HepG2 (cell line): Measurements from ENCODE around the gene JMJD6. TPM values are rescaled to one million over a fixed set of nuclear protein-coding genes. Genes with fewer than 3 reads are reported as not detected.

Experiments
- AKAP8 ChIP-seq: sonication (generic); formaldehyde crosslinking; IDR thresholded peaks from 2 replicates; pipeline ENCODE4 v1.5.1; 2020; ENCODE audit warnings: mild to moderate bottlenecking, missing genetic modification reagents
- GATAD1 ChIP-seq: IDR thresholded peaks from 2 replicates; pipeline ENCODE4 v1.6.1; 2016; ENCODE audit warnings: missing genetic modification reagents, missing compliant biosample characterization
- HES4 ChIP-seq: sonication (generic); formaldehyde crosslinking; IDR thresholded peaks from 2 replicates; pipeline ENCODE4 v1.9.0; 2021; ENCODE audit warnings: mild to moderate bottlenecking, missing genetic modification reagents, borderline replicate concordance
- HOXA5 ChIP-seq: sonication (generic); formaldehyde crosslinking; IDR thresholded peaks from 2 replicates; pipeline ENCODE4 v1.4.0; 2020; ENCODE audit warnings: missing genetic modification reagents
- PRMT3 ChIP-seq: sonication (generic); formaldehyde crosslinking; IDR thresholded peaks from 2 replicates; pipeline ENCODE4 v1.8.1; 2022; ENCODE audit warnings: low read depth, mild to moderate bottlenecking, moderate library complexity, missing genetic modification reagents, borderline replicate concordance
- RFX1 ChIP-seq: fragments of 450-650 bp; IDR thresholded peaks from 2 replicates; pipeline ENCODE4 v1.6.1; 2017
- SNAI1 ChIP-seq: sonication (generic); formaldehyde crosslinking; IDR thresholded peaks from 2 replicates; pipeline ENCODE4 v1.5.0; 2020; ENCODE audit warnings: mild to moderate bottlenecking, missing genetic modification reagents, borderline replicate concordance
- SYNCRIP ChIP-seq: fragments of 200-400 bp; formaldehyde crosslinking; IDR thresholded peaks from 2 replicates; pipeline ENCODE4 v1.6.1; 2018; ENCODE audit warnings: mild to moderate bottlenecking, low read depth, low read length; ENCODE audit not compliant: insufficient read depth
- TBL1XR1 ChIP-seq: fragments of 150-350 bp; IDR thresholded peaks from 2 replicates; pipeline ENCODE4 v1.6.1; 2014; ENCODE audit warnings: borderline replicate concordance, low read length; ENCODE audit not compliant: partially characterized antibody
- TGIF2 ChIP-seq: IDR thresholded peaks from 2 replicates; pipeline ENCODE4 v1.6.1; 2016; ENCODE audit warnings: control low read depth, missing compliant biosample characterization
- ZBTB20 ChIP-seq: sonication (generic); formaldehyde crosslinking; IDR thresholded peaks from 2 replicates; pipeline ENCODE4 v1.8.1; 2023; ENCODE audit warnings: missing genetic modification reagents, low read depth, mild to moderate bottlenecking, borderline replicate concordance
- ZBTB7A ChIP-seq: sonication (generic); formaldehyde crosslinking; IDR thresholded peaks from 2 replicates; pipeline ENCODE4 v1.8.0; 2022; ENCODE audit warnings: mild to moderate bottlenecking, missing genetic modification reagents
- ZNF510 ChIP-seq: sonication (generic); formaldehyde crosslinking; IDR thresholded peaks from 2 replicates; pipeline ENCODE4 v1.4.0; 2020; ENCODE audit warnings: low read depth, mild to moderate bottlenecking, missing genetic modification reagents
- ZNF547 ChIP-seq: sonication (generic); formaldehyde crosslinking; IDR thresholded peaks from 2 replicates; pipeline ENCODE4 v1.5.1; 2020; ENCODE audit warnings: mild to moderate bottlenecking, missing genetic modification reagents
- ZNF552 ChIP-seq: sonication (generic); formaldehyde crosslinking; IDR thresholded peaks from 2 replicates; pipeline ENCODE4 v1.9.0; 2022; ENCODE audit warnings: missing genetic modification reagents, mild to moderate bottlenecking, borderline replicate concordance
- ZNF768 ChIP-seq: sonication (generic); formaldehyde crosslinking; IDR thresholded peaks from 2 replicates; pipeline ENCODE4 v1.4.0; 2020; ENCODE audit warnings: missing genetic modification reagents
- ZNF772 ChIP-seq: sonication (generic); formaldehyde crosslinking; IDR thresholded peaks from 2 replicates; pipeline ENCODE4 v1.5.0; 2020; ENCODE audit warnings: mild to moderate bottlenecking, missing genetic modification reagents
- ZNF878 ChIP-seq: sonication (generic); formaldehyde crosslinking; IDR thresholded peaks from 2 replicates; pipeline ENCODE4 v1.8.1; 2023; ENCODE audit warnings: mild to moderate bottlenecking, missing genetic modification reagents, moderate library complexity
- polyA plus RNA-seq, 8 experiments: library from polyadenylated mRNA; depleted of rRNA in 3 of 8; stranded (reverse) in 7 of 8; unstranded in 1 of 8; fragments of >200 nt; fragmentation: Illumina TruSeq in 4 of 8; extraction: Trizol in 4 of 8; gene quantifications; 2 replicates each; pipeline versions ENCODE4 v1.2.1 to v1.2.3, GENCODE V29; 2011 to 2016; ENCODE audit warnings: low read depth in 4 of 8, missing spikeins in 1 of 8, mixed read lengths in 1 of 8; ENCODE audit not compliant: insufficient read depth in 1 of 8
- total RNA-seq, 5 experiments: library from RNA; depleted of rRNA; stranded (reverse); fragments of >200 nt; fragmentation: Illumina TruSeq; extraction: Trizol; gene quantifications; 2 replicates each; pipeline ENCODE4 v1.2.3, GENCODE V29; 2016; ENCODE audit warnings: low read depth in 1 of 5
- TF ChIP-seq, protein P1 (sequence below): IDR thresholded peaks from 2 replicates; pipeline ENCODE4 v1.6.1; 2016; ENCODE audit warnings: control low read depth
- TF ChIP-seq, protein P2 (sequence below): fragments of 450-650 bp; IDR thresholded peaks from 2 replicates; pipeline ENCODE4 v1.6.1; 2017
- TF ChIP-seq, protein P3 (sequence below): sonication (generic); formaldehyde crosslinking; IDR thresholded peaks from 2 replicates; pipeline ENCODE4 v1.4.0; 2020; ENCODE audit warnings: missing genetic modification reagents, borderline replicate concordance
- TF ChIP-seq, protein P4 (sequence below): sonication (generic); formaldehyde crosslinking; IDR thresholded peaks from 2 replicates; pipeline ENCODE4 v1.5.1; 2020; ENCODE audit warnings: missing genetic modification reagents, mild to moderate bottlenecking, borderline replicate concordance

Gene JMJD6
- total and polyA plus RNA-seq, 2 of the 13 experiments (the other 11 are each of a cell fraction or from before 2014, with no cell fraction given) = 33.6 to 41.0 TPM

DNA sequence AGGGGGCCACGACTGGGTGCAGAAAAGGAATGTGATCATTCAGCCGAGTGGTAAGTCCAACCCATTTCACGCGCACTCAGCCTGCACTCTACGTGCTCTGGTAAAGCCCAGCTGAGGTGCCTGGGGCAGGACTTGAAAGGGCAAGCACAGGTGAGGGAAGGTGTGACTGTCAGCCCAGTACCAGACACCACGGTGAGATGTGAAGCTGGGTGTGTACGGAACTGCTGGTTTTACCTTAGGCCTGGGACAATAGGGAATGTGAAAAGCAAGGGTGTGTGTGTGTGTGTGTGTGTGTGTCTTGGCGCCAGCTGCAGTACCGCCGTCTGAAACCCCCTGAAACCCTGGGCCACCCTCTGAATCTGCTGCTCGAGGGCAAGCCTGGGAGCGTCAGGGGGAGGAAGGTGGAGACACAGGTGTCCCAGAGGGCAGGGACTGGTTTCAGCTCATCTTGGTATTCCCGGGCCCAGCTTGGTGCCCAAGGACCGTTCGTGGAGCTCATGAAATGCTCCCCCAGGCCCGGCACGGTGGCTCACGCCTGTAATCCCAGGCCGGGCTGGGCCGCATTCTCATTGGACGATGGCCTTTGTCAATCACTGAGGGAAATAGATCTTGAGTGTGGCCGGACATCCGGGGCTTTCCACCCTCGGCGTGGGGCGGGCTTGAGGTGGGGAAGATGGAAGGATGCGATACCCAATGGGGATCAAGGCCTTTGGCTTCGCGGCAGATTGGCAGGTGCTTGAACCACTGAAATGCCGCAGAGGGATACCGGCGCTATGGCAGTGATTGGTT, 55.1 kb downstream of the JMJD6 start (continued):
- TF ChIP-seq SYNCRIP = no peak
- TF ChIP-seq ZNF510 (CRISPR knock-in tag) = 0 out of 2 replicates have a peak, but pooled peaks have one; percentile 21
- peak; percentile 93; the same call in 1 of the 2 replicates for TF ChIP-seq ZNF772 (CRISPR knock-in tag)
- TF ChIP-seq ZBTB7A (CRISPR knock-in tag) = peak; percentile 89; the same call in 1 of the 2 replicates
- TF ChIP-seq, protein P1, sequence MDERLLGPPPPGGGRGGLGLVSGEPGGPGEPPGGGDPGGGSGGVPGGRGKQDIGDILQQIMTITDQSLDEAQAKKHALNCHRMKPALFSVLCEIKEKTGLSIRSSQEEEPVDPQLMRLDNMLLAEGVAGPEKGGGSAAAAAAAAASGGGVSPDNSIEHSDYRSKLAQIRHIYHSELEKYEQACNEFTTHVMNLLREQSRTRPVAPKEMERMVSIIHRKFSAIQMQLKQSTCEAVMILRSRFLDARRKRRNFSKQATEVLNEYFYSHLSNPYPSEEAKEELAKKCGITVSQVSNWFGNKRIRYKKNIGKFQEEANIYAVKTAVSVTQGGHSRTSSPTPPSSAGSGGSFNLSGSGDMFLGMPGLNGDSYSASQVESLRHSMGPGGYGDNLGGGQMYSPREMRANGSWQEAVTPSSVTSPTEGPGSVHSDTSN (CRISPR knock-in tag) = peak; percentile 100
- TF ChIP-seq SNAI1 (CRISPR knock-in tag) = no peak; the same call in 1 of the 2 replicates
- no peak for TF ChIP-seq PRMT3 (CRISPR knock-in tag)
- TF ChIP-seq HOXA5 (CRISPR knock-in tag) = no peak; the same call in 1 of the 2 replicates
- peak; percentile 23 for TF ChIP-seq TBL1XR1
- TF ChIP-seq ZNF878 = no peak; the same call in 1 of the 2 replicates
- peak; percentile 80 for TF ChIP-seq TGIF2 (CRISPR knock-in tag)
- TF ChIP-seq ZNF552 (CRISPR knock-in tag) = no peak; the same call in 1 of the 2 replicates
- TF ChIP-seq AKAP8 (CRISPR knock-in tag) = 0 out of 2 replicates have a peak, but pooled peaks have one; percentile 18
- no peak for TF ChIP-seq ZNF768 (CRISPR knock-in tag)
- TF ChIP-seq ZBTB20 (CRISPR knock-in tag) = no peak
- TF ChIP-seq HES4 (CRISPR knock-in tag) = peak; percentile 90; the same call in 1 of the 2 replicates
- peak; percentile 92 for TF ChIP-seq ZNF547 (CRISPR knock-in tag)
- TF ChIP-seq GATAD1 (CRISPR knock-in tag) = no peak; the same call in none of the 2 replicates
- TF ChIP-seq, protein P2, sequence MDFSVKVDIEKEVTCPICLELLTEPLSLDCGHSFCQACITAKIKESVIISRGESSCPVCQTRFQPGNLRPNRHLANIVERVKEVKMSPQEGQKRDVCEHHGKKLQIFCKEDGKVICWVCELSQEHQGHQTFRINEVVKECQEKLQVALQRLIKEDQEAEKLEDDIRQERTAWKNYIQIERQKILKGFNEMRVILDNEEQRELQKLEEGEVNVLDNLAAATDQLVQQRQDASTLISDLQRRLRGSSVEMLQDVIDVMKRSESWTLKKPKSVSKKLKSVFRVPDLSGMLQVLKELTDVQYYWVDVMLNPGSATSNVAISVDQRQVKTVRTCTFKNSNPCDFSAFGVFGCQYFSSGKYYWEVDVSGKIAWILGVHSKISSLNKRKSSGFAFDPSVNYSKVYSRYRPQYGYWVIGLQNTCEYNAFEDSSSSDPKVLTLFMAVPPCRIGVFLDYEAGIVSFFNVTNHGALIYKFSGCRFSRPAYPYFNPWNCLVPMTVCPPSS = no peak
- TF ChIP-seq RFX1 = no peak
- TF ChIP-seq, protein P3, sequence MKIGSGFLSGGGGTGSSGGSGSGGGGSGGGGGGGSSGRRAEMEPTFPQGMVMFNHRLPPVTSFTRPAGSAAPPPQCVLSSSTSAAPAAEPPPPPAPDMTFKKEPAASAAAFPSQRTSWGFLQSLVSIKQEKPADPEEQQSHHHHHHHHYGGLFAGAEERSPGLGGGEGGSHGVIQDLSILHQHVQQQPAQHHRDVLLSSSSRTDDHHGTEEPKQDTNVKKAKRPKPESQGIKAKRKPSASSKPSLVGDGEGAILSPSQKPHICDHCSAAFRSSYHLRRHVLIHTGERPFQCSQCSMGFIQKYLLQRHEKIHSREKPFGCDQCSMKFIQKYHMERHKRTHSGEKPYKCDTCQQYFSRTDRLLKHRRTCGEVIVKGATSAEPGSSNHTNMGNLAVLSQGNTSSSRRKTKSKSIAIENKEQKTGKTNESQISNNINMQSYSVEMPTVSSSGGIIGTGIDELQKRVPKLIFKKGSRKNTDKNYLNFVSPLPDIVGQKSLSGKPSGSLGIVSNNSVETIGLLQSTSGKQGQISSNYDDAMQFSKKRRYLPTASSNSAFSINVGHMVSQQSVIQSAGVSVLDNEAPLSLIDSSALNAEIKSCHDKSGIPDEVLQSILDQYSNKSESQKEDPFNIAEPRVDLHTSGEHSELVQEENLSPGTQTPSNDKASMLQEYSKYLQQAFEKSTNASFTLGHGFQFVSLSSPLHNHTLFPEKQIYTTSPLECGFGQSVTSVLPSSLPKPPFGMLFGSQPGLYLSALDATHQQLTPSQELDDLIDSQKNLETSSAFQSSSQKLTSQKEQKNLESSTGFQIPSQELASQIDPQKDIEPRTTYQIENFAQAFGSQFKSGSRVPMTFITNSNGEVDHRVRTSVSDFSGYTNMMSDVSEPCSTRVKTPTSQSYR (CRISPR knock-in tag) = peak; percentile 22; the same call in 1 of the 2 replicates
- TF ChIP-seq, protein P4, sequence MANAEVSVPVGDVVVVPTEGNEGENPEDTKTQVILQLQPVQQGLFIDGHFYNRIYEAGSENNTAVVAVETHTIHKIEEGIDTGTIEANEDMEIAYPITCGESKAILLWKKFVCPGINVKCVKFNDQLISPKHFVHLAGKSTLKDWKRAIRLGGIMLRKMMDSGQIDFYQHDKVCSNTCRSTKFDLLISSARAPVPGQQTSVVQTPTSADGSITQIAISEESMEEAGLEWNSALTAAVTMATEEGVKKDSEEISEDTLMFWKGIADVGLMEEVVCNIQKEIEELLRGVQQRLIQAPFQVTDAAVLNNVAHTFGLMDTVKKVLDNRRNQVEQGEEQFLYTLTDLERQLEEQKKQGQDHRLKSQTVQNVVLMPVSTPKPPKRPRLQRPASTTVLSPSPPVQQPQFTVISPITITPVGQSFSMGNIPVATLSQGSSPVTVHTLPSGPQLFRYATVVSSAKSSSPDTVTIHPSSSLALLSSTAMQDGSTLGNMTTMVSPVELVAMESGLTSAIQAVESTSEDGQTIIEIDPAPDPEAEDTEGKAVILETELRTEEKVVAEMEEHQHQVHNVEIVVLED = peak; percentile 72
